GM18858 (cell line): ENCODE data around the gene CPLX1.
"Not testable (repeated sequence)": the region's sequence is repeated elsewhere in the genome, so short reads cannot be mapped to it uniquely, and the experiment has no call there.

Experiments
- ATAC-seq: cut with Tn5 transposase; IDR thresholded peaks from one replicate; pipeline ENCODE4 v1.9.1; 2021; ENCODE audit not compliant: unreplicated experiment

The CPLX1 gene

DNA sequence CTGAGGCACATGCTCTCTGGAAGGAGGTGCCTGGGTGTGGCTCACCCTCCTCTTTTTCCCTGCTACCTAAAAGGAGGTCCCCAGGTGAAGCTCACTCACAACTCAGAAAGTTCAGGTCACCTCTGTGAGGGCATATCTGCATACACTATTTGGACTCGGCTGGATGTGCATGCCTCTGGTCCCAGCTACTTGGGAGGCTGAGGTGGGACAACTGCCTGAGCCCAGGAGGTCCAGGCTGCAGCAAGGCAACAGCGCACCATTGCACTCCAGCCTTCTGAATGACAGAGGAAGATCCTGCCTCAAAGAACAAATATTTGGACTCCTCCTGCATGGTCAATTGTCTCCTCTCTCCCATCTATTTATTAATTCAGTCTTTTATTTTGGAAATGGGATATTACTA is 46.4 kb downstream of the CPLX1 start:
- ATAC-seq = no peak

- ATAC-seq = no peak
Measured at GRCh38 chr4:777520-778262, 48.2 kb downstream of the CPLX1 start.

DNA sequence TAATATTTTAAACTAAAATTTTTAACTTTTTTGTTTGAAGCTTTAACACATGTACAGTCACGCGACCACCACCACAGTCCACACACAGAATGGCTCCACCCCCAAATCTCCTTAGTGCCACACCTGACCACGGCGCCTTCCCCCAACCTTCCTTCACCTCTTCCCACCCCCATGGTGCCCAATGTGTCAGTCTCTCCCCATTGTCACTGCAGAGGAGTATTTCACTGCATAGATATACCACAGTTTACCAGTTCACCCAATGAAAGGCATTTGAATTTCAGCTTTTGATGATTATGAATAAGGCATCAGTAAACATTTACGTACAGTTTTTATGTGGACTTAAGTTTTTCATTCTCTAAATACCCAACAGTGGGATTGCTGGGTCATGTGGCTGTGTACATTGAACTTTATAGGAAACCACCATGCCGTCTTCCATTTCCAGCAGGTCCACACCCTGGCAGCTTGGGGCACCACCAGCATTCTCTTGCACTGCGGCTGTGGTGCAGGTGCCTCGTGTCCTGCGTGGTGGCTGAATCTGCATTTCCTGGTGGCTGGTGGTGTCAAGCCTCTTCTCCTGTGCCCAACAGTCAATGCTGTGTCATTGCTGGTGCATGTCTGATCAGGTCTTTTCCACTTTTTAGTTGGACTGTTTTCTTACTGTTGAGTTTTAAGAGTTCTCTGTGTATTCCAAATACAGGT is 49.0 kb downstream of the CPLX1 start:
- ATAC-seq = no peak

GRCh38 chr4:775485-775884 is 50.4 kb downstream of the CPLX1 start:
- not testable (repeated sequence) for ATAC-seq

GRCh38 chr4:774419-775092 is 51.4 kb downstream of the CPLX1 start:
- not testable (repeated sequence) for ATAC-seq

GRCh38 chr4:773214-773613 is 52.7 kb downstream of the CPLX1 start:
- no peak for ATAC-seq

DNA sequence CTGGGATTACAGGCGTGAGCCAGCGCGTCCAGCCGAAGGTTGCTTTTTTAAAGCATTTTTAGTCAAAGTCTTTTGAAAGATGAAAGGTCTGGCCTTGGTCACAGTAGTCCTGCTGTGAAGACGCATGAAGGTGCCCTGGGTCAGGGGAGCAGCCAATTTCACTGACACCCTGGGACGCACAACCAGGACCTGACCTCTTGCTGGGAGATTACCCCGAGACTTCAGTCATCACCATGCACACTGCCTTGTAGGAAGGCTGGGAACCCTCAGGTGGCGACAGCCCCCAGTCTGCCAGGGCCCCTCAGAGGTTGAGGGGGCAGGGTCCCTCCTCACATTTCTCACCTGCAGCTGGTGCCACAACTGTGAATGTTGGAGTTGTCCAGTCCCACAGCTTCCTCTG is 53.2 kb downstream of the CPLX1 start:
- ATAC-seq = no peak

GRCh38 chr4:772118-772517 is 53.8 kb downstream of the CPLX1 start:
- ATAC-seq = no peak

DNA sequence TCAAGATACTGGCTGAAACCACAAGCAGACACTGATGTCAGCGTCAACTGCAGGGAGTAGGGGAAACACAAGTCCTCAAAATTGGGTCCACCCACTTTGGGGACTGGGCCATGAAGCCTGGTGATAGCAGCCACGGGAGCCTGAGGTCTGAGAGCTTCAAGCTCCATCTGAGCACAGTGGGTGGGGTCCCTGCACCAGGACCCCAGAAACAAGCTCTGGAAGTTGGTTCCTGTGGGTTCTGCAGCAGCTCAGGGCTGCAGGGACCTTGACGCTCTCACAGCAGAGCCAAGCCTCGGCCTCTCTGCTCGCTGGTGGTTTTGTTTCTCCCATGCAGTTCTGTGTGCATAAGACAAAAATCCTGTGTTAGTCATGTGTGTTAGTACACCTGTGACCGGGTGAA is 54.5 kb downstream of the CPLX1 start:
- no peak for ATAC-seq

DNA sequence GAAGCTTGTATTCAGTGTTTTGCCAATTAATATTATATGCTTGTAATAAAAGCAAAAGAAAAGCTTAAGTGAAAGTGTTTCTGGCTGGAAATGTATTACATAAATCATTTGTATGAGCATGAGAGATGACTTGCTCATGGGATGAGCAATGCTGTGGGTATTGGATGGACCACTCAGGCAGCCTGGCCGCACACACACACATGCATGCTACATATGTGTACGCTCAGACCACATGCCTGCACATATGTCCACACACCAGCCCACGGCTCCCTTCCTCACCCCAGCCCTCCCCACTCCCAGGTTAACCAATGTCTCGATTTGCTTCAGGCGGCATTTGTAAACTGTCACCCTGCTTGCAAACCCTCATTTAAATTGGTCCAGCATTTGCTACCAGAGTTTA is 55.9 kb downstream of the CPLX1 start:
- ATAC-seq = no peak

GRCh38 chr4:769511-769910 is 56.4 kb downstream of the CPLX1 start:
- no peak for ATAC-seq

DNA sequence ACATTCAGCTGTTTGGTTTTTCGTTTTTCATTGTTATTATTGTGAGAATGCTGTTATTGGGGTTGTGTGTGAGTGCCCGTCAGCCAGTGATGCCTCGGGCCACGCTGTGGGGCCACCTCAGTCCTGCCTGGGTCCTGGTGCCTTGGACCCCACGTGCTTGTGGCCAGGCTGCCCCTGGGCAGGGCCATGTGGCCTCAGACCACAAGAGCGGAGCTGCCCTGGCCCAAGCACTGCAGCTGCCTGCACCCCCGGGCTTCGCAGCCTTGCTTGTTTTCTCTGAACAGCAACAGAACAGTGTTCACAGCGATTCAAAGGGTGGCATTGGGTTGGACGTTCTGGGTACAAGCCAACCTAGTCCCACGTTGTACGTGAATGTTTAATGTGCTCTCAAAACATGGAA is 56.9 kb downstream of the CPLX1 start:
- ATAC-seq = no peak

- no peak for ATAC-seq
Measured at GRCh38 chr4:768076-768475, 57.9 kb downstream of the CPLX1 start.

GRCh38 chr4:766559-767283 is 59.2 kb downstream of the CPLX1 start:
- no peak for ATAC-seq

- ATAC-seq = no peak
Measured at GRCh38 chr4:766152-766515, 59.8 kb downstream of the CPLX1 start.

- no peak for ATAC-seq
Measured at GRCh38 chr4:764405-765169, 61.3 kb downstream of the CPLX1 start.

- ATAC-seq = no peak
Measured at GRCh38 chr4:763922-764321, 62.0 kb downstream of the CPLX1 start.

DNA sequence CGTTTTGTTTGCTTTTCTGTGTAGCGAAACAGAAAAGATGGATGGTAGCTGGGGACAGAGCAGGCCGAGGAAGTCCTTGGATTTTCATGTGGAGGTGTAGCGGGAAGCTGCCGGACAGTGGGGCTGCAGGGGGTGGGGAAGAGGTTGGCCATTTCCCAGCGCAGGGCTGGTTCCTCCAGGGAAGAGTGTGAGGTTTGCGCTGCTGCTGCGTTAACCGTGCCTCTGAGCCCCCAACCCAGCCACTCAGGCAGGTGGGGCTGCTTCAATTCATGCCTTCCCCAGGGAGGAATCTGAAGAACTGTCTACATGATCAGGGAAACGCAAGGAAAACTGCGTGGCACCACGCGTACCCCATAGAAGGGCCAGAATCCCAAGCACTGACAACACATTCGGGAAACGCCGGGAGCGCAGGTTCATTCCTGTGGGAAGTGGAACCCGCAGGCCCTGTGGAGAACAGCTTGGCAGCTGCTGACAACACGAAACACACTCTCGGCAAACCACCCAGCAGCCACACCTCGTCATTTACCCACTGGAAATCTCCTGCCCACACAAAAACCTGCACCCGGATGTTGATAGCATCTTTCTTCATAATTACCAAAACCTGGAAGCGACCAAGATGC is 62.6 kb downstream of the CPLX1 start:
- no peak for ATAC-seq

DNA sequence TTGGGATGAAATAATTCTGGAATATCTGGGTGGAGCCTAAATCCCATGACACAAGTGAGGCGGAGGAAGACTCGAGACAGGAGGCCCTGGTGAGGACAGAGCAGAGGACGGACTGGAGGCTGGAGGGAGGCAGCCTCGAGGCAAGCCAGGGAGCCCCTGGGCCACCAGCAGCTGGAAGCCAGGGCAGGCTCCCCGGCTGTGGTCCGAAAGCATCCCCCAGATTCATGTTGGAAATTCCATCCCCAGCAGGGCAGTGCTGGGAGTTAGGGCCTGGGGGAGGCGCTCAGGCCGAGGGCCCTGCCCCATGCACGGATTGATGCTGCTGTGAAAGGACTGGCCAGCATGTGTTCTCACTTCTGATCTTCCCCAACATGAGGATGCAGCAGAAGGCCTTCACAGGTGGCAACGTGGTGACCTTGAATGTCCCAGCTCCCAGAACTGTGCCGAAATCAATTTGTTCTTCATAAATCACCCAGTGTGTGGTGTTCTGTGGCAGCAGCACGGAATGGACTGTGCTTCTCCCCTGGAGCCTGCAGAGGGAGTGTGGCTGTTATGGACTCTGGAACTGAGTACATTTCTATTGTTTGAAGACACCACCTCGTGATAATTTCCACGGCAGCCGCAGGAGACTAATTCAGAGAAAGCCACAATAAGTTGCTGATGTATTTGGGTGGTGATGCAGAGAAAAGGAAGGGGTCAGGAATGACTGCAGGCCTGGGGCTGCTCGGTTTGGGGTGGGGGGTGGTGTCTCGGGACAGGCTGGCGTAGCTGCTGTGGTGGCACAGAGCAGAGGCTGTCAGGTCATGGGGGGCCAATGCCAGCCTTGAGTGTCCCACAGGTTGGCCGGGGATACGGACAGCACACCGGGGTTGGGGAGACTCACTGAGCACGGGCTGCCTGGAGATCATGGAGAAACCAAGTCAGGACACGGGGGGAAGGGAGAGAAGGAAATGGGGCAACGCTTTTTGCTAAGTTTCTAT is 63.4 kb downstream of the CPLX1 start:
- ATAC-seq = no peak
